HG03103 (cell line): ENCODE measurements around the gene C16orf92.
"Not testable (repeated sequence)": the region's sequence is repeated elsewhere in the genome, so short reads cannot be mapped to it uniquely, and the experiment has no call there.

Experiments
- ATAC-seq: cut with Tn5 transposase; IDR thresholded peaks from one replicate; pipeline ENCODE4 v1.9.1; 2021; ENCODE audit warnings: low read depth; ENCODE audit not compliant: unreplicated experiment

C16orf92 gene

DNA sequence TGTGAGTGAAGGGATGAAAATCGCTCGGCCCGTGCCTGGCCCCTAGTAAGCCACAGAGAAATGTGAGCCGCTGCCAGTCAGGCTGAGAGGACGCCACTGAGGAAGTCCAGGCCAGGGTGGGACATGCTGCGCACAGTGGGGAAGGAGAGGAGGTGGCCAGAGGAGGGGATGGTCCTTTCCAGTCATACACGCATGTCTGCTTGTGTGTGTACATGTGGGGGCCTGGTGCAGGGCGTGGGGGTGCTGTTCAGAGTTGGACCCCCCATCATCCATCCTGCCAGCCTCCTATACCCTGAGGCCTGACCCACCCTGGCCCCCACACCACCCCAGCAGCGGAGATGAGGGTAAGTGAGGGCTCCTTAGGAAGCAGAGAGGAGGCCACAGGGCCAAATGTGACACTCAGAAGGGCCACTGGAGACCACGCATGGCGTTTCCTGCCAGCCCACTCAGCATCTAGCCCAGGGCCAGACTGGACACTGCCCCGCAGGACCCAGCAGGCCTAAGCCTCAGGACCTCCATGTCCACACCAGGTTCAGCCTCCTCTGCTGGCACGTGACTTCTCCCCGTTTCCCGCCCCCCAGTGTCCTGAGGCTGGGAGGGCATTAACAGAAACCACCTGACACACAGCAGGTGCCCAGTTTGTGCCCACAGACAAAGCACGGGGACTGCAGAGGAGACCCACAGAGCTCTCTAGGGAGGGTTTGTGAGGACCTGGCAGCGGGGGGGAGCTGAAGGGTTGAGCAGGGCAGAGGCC is 19.2 kb upstream of the C16orf92 start:
- ATAC-seq = no peak

DNA sequence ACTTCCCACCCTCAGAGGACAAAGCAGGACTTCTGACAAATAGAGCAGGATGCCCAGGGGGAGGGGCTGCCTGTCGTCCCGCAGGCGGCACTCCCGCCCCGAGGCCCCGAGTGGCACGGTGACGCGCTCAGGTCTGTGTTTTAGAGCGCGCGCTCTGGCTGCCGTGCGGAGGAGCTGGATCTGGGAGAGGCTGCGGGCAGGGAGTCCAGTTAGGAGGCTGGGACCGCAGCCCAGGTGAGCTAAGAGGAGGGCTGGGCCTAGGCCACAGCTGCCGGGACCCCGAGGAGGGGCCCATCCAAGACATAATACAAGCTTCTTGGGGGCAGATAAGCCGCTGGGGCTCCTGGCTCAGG is 18.6 kb upstream of the C16orf92 start:
- ATAC-seq = no peak

DNA sequence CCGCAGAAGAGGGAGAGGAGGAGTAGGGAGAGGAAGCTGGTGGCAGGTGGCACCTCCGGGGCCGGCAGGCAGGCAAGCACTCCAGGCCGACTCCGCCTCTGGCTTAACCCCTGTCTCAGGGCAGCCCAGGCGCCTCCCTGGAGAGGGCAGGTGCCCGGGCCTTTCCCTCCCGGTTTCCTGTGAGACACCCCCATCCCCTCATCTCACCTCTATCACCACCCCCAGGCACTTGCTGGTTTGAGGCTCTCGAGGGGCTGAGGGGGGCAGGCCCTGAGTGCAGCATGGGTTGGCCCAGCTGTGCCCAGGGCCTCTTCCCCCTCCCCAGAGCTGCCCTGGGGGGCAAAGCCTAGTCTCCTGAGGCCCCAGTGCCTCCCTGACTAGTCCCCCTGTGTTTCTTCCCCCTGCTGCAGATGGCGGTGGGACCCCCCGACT is 18.2 kb upstream of the C16orf92 start:
- no peak for ATAC-seq

GRCh38 chr16:30005341-30006094 is 17.5 kb upstream of the C16orf92 start:
- ATAC-seq = no peak

DNA sequence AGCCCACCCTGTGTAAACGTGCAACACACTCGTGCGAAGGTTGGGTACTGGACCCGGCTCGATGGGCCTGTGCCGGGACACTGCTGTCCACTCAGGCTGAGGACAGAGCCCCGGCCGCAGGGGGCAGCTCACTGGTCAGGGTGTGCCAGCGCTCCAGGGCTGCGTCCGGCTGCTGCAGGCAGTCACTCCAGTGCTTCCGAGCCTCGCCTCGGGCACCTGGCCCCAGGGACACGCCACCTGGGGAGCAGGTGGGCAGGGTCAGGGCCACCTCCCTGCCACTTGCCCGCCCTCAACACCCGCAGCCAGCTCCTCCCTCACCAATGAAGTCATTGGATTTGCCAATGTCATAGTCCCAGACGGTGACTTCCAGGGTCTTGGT is 16.9 kb upstream of the C16orf92 start:
- no peak for ATAC-seq

GRCh38 chr16:30006659-30007377 is 16.2 kb upstream of the C16orf92 start:
- no peak for ATAC-seq

DNA sequence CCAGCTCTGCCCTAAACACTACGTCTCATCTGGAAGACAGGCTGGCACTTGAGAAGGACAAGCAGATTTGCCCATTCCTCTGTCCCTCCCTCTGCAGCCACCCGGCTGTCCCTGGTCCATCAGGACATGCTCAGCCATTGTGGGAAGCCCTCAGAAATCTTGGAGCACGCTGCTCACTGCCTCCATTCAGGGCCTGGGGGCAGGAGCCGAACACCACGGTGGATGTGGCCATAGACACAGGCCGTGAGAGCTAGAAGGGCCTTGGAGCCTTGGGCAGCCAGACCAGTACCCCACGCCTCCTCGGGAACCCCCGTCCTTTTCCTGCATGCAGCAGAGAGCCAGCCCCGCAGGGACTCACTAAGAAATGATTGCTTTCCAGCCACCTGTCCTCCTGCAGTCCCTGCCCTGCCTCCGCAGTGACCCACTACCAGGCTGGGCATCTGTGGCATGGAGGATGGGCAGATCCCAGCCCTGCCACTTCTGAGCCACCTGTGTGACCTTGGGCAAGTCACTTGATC is 15.6 kb upstream of the C16orf92 start:
- ATAC-seq = no peak

DNA sequence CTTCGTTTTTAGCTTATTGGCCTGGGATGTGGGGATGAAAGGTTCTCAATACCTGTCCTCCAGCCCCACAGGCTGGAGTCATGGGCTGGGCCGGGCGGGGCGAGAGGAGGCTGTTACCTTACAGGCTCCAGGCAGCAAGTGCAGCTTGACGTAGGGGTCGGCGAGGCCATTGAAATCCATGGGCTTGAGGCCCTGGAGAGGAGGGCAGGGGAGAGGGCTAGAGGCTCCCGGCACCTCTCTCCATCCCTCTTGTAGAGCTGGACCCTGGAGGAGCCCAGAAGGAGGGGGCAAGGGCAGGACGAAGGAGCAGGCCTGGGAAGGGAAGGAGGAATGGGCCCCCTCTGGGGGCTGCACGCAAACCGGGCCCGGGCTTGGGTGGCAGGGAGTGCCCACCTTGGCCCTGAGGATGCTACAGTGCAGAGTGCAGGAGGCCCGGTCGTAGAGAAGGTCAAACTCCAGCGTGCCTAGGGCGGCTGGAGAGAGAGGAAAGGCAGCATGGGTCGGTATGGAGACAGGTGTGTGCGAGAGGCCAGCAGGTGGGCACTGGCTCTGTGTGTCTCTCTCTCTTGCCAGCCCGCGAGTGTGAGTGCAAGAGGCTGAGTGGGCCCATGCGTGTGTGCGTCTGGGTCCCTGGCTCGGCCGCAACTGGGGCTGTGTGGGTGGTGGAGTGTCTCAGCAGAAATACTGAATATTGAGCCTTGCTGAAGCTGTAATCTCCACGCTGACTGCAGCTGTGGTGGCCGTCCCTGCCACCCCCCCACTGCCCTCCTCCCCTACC is 13.7 kb upstream of the C16orf92 start:
- ATAC-seq = no peak

DNA sequence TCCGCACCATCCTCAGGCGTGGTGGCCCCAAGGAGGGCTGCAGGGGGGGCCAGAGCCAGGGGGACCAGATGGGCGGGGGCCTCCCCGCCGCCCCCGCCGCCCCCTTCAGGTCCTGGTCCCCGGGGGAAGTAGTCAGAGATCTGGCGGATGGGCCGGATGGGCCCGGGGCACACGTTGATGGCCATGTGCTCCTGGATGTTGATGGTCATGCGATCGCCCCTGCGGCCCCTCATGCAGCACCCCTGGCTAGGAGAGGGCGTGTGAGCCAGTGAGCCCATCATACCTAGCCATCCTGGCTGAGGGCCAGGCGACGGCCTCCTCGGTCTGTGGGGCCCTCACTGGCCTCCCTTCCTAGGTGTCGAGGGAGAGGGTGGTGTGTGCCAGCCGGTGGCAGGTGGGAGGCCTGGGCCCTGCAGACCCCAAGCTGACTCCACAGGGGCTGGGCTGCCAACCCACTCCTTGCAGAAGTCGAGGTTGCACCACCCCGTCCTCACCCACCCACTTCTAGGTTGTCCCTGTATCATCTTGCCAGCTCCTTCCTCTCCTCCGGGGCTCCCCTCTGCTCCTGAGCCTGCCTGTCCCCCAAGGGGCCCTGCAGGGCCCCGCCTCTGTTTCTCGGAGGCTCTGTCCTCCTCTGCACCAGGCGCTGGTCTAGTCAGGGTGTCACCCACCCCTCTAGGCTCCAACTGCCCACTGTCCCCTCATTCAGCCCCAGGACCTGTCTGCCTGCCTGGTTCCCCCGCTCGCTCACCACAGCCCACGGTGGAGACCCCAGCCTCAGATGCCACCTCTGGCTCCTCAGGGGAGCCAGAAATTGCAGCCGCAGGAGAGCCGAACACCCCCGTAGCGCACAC is 12.8 kb upstream of the C16orf92 start:
- ATAC-seq = no peak

GRCh38 chr16:30010844-30011713 is 11.9 kb upstream of the C16orf92 start, which contains the start of gene DOC2A:
Gene DOC2A, minus strand, starts transcription at chr16:30011027. Its CDS starts 805 bp downstream, at chr16:30010222.
- no peak for ATAC-seq

DNA sequence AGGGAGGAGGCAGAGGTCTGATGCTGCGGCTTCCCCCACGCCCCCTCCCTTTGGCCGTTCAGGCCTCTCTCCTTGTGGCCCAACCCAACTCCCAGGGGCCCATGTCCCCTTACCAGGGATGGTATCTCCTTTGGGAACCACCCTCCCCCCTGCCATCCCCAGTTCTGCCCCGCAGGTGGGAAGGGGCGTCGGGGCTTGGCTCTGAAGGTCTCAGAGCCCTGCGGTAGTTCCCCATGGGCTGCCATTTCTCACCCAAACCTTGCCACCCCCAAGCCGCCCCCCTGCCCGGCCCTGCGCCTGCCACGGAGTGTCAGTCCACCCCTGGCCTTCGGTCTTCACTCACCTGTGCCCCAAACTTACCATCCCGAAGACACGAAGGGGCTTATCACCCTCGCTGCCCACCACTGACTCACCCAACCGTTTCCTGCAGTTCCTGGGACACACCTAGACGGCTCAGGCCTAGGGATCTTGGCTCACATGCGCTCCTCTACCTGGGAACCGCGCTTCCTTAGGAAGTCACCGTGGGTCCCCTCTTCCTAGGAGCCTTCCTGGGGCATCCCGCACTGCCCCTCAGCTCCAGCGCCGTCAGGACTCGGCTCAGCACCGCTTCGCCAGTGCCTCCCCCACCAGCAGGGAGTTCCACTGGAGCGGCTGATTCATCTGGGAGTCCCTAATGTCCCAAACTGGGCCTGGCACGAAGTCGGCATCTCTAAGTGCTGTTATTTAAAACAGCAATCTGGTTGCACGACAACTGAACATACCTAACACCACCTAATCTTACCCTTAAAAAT is 11.1 kb upstream of the C16orf92 start:
- no peak for ATAC-seq

GRCh38 chr16:30012598-30012997 is 10.4 kb upstream of the C16orf92 start:
- ATAC-seq = not testable (repeated sequence)

DNA sequence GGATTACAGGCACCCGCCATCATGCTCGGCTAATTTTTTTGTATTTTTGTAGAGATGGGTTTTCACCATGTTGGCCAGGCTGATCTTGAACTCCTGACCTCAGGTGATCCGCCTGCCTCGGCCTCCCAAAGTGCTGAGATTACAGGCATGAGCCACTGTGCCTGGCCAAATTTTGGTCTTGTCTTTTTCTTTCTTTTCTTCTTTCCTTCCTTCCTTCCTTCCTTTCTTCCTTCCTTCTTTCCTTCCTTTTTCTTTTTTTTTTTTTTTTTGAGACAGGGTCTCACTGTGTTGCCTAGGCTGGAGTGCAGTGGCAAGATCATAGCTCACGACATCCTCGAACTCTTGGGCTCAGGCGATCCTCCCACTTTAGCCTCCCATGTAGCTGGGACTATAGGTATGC is 7.5 kb upstream of the C16orf92 start:
- not testable (repeated sequence) for ATAC-seq

GRCh38 chr16:30016555-30017276 is 6.3 kb upstream of the C16orf92 start:
- no peak for ATAC-seq

- no peak for ATAC-seq
Measured at GRCh38 chr16:30017277-30017656, 5.7 kb upstream of the C16orf92 start.

DNA sequence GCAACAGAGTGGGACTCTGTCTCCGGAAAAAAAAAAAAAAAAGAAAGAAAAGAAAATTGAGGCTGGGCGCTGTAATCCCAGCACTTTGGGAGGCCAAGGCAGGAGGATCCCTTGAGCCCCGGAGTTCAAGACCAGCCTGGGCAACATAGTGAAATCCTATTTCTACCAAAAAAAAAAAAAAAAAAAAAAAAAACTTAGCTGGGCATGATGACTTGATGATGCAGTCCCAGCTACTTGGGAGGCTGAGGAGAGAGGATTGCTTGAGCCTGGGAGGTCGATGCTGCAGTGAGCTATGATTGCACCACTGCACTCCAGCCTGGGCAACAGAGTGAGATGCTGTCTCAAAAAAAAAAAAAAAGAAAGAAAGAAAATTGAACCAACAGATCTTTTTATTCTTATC is 5.1 kb upstream of the C16orf92 start:
- ATAC-seq = not testable (repeated sequence)

DNA sequence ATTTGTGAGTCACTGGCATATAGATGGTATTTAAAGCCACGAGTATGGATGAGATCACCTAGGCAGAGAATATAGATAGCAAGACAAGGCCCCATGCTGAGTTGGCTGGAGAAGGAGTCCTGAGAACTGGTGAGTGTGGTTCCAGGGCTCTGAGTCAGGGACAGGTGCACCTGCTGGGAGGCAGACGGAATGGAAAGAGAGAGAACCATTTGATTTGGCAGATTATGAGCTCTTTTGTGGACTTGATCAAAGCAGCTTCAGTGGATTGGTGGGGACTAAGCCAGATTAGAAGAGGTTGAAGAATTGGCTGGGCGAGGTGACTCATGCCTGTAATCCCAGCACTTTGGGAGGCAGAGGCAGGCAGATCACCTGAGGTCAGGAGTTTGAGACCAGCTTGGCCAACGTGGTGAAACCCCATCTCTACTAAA is 4.3 kb upstream of the C16orf92 start:
- ATAC-seq = no peak
